Naive thymus-derived CD4-positive, alpha-beta T cell (primary cell): Measurements from ENCODE around the gene SLC44A5. TPM values are rescaled to one million over a fixed set of nuclear protein-coding genes. Genes with fewer than 3 reads are reported as not detected.

Source experiments
- ATAC-seq: fragments of 150-1000 bp; cut with Tn5 transposase; 2 replicates; pipeline ENCODE4 v1.10.0; 2021; ENCODE audit warnings: mild to moderate bottlenecking, moderate library complexity
- CTCF ChIA-PET: fragments of 350-600 bp; sonication (Branson Sonifier 250); formaldehyde crosslinking; loops from one replicate; lab custom pipeline; 2021; ENCODE audit warnings: antibody characterized with exemption; lab: Charles Lee
- POLR2A ChIA-PET: fragments of 350-600 bp; sonication (Branson Sonifier 250); formaldehyde crosslinking; loops from one replicate; lab custom pipeline; 2021; ENCODE audit warnings: antibody characterized with exemption, inconsistent platforms; lab: Charles Lee
- DNase-seq, 9 donors: peaks; one replicate each; pipeline versions ENCODE4 v3.0.0 to v3.0.0-alpha.2; 2020 to 2022; ENCODE audit warnings: mixed read lengths in 1 of 9
- H3K27ac ChIP-seq: one replicate; pipeline ENCODE4 v1.7.0; 2013; ENCODE audit warnings: mild to moderate bottlenecking, low read depth, low read length, moderate library complexity
- H3K27me3 ChIP-seq, 2 donors: one replicate each; pipeline ENCODE4 v1.7.0; 2013; ENCODE audit warnings: low read length in 2 of 2, mild to moderate bottlenecking in 2 of 2, moderate library complexity in 2 of 2; ENCODE audit not compliant: control insufficient read depth in 2 of 2, insufficient read depth in 2 of 2
- H3K36me3 ChIP-seq, 3 experiments: 1 replicate in 2 of 3; 2 replicates in 1 of 3; pipeline ENCODE4 v1.7.0; 2013; ENCODE audit warnings: low read length in 3 of 3, mild to moderate bottlenecking in 3 of 3, moderate library complexity in 1 of 3; ENCODE audit not compliant: insufficient read depth in 3 of 3, control insufficient read depth in 2 of 3
- H3K4me1 ChIP-seq, 2 donors: one replicate each; pipeline ENCODE4 v1.7.0; 2013; ENCODE audit warnings: low read length in 2 of 2, mild to moderate bottlenecking in 2 of 2, moderate library complexity in 1 of 2; ENCODE audit not compliant: control insufficient read depth in 2 of 2, insufficient read depth in 2 of 2
- H3K4me3 ChIP-seq: 2 replicates; pipeline ENCODE4 v1.7.0; 2013; ENCODE audit warnings: mild to moderate bottlenecking, low read length
- H3K9me3 ChIP-seq, 3 experiments: 1 replicate in 2 of 3; 2 replicates in 1 of 3; pipeline ENCODE4 v1.7.0; 2013; ENCODE audit warnings: low read length in 3 of 3; ENCODE audit not compliant: control insufficient read depth in 2 of 3
- H3K27ac Mint-ChIP-seq, 9 donors: one replicate each; pipeline ENCODE4 v1.8.0; 2020 to 2022; ENCODE audit warnings: mixed read lengths in 9 of 9, mild to moderate bottlenecking in 8 of 9, moderate library complexity in 5 of 9, inconsistent platforms in 2 of 9
- H3K27me3 Mint-ChIP-seq, 5 donors: one replicate each; pipeline ENCODE4 v1.8.0; 2021 to 2022; ENCODE audit warnings: mixed read lengths in 5 of 5, mild to moderate bottlenecking in 1 of 5
- H3K36me3 Mint-ChIP-seq, 5 donors: one replicate each; pipeline ENCODE4 v1.8.0; 2020 to 2022; ENCODE audit warnings: mixed read lengths in 5 of 5, mild to moderate bottlenecking in 3 of 5, inconsistent platforms in 1 of 5
- H3K4me1 Mint-ChIP-seq, 7 donors: one replicate each; pipeline ENCODE4 v1.8.0; 2020 to 2022; ENCODE audit warnings: mixed read lengths in 7 of 7, mild to moderate bottlenecking in 3 of 7, inconsistent platforms in 1 of 7
- H3K4me3 Mint-ChIP-seq, 10 donors: one replicate each; pipeline ENCODE4 v1.8.0; 2020 to 2022; ENCODE audit warnings: mild to moderate bottlenecking in 10 of 10, mixed read lengths in 10 of 10, moderate library complexity in 6 of 10, inconsistent platforms in 2 of 10
- H3K9me3 Mint-ChIP-seq, 11 donors: one replicate each; pipeline ENCODE4 v1.8.0; 2020 to 2022; ENCODE audit warnings: mixed read lengths in 11 of 11, mild to moderate bottlenecking in 4 of 11, inconsistent platforms in 1 of 11, moderate library complexity in 1 of 11
- intact Hi-C, 2 donors: fragments of 100-400 bp; cut with micrococcal nuclease; formaldehyde crosslinking; loops; one replicate each; pipeline ENCODE4 v1.15.1; 2023
- polyA plus RNA-seq, 2 donors: library from polyadenylated mRNA; unstranded; fragments of 300-500 nt; fragmentation: Illumina TruSeq; gene quantifications; one replicate each; pipeline ENCODE4 v1.2.3, GENCODE V29; 2021
- total RNA-seq, 6 experiments: library from RNA in 5 of 6; stranded (reverse) in 5 of 6; gene quantifications; 1 replicate in 5 of 6; 2 replicates in 1 of 6; pipeline ENCODE4 v1.2.3 and lab custom pipeline; 2021 to 2026

SLC44A5 gene
- total and polyA plus RNA-seq, 7 experiments from 2014 or later, result 0.92 to 6.0 (median 3.0) TPM; not detected in 3

- H3K4me1 ChIP-seq, result no peaks in the 10 kb centered on the region
- intact Hi-C loops, result no loop called here
- no peaks in the 10 kb centered on the region for H3K27me3 ChIP-seq
- ATAC-seq, result no peak
- CTCF ChIA-PET, result no interaction called here
- H3K27ac Mint-ChIP-seq, result no peak overlapping the region
- no peak overlapping the region for H3K4me3 ChIP-seq
- peaks cover 0 to 4% (median 0%) of the 10 kb centered on the region in 11 donors for H3K9me3 Mint-ChIP-seq
- H3K9me3 ChIP-seq, result no peaks in the 10 kb centered on the region
- no peak for DNase-seq
- no peaks in the 10 kb centered on the region for H3K4me1 Mint-ChIP-seq
- H3K36me3 Mint-ChIP-seq, result no peaks in the 10 kb centered on the region
- POLR2A ChIA-PET, result no interaction called here
- no peak overlapping the region for H3K4me3 Mint-ChIP-seq
- H3K27ac ChIP-seq, result no peak overlapping the region
- H3K36me3 ChIP-seq, result no peaks in the 10 kb centered on the region
- H3K27me3 Mint-ChIP-seq, result no peaks in the 10 kb centered on the region
These were observed 282.2 kb downstream of the SLC44A5 start for GRCh38 chr1:75328691-75329090.

- ATAC-seq (no peak), DNase-seq (no peak)
- H3K9me3 ChIP-seq, result no peaks in the 10 kb centered on the region
- Mint-ChIP-seq H3K27ac (no peak overlapping the region), H3K4me1 (no peaks in the 10 kb centered on the region), H3K36me3 (no peaks in the 10 kb centered on the region), H3K27me3 (no peaks in the 10 kb centered on the region), H3K4me3 (no peak overlapping the region), H3K9me3 (peaks cover 0 to 6% (median 3%) of the 10 kb centered on the region in 11 donors)
- H3K4me1 ChIP-seq, result no peaks in the 10 kb centered on the region
- H3K4me3 ChIP-seq, result no peak overlapping the region
- no peaks in the 10 kb centered on the region for H3K27me3 ChIP-seq
- POLR2A ChIA-PET, result no interaction called here
- H3K27ac ChIP-seq, result no peak overlapping the region
- CTCF ChIA-PET, result no interaction called here
- intact Hi-C loops, result no loop called here
- H3K36me3 ChIP-seq, result no peaks in the 10 kb centered on the region
These were observed 283.5 kb downstream of the SLC44A5 start for GRCh38 chr1:75327395-75327794.

DNA sequence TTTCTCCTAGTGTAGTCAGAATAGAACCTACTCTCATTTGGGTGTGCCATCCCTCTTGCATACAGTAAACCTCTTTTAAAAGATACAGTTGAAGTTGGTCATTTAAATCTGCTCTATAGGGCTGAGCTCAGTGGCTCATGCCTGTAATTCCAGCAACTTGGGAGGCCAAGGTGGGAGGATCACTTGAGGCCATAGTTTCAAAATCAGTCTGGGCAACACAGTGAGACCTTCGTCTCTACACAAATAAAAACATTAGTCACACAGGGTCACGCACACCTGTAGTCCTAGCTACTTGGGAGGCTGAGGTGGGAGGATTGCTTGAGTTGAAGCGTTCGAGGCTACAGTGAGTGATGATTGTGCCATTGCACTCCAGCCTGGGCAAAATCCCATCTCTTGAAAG is 292.9 kb downstream of the SLC44A5 start:
- ATAC-seq, result no peak
- Mint-ChIP-seq H3K9me3 (peaks cover 0 to 5% (median 3%) of the 10 kb centered on the region in 11 donors), H3K4me3 (no peak overlapping the region), H3K27ac (no peak overlapping the region), H3K27me3 (no peaks in the 10 kb centered on the region), H3K4me1 (no peaks in the 10 kb centered on the region), H3K36me3 (no peaks in the 10 kb centered on the region)
- POLR2A ChIA-PET, result no interaction called here
- intact Hi-C loops, result no loop called here
- CTCF ChIA-PET, result no interaction called here
- Histone ChIP-seq H3K36me3 (no peaks in the 10 kb centered on the region), H3K27me3 (no peaks in the 10 kb centered on the region), H3K4me1 (no peaks in the 10 kb centered on the region), H3K4me3 (no peak overlapping the region), H3K27ac (no peak overlapping the region), H3K9me3 (no peaks in the 10 kb centered on the region)
- DNase-seq, result no peak

GRCh38 chr1:75316230-75316629 is 294.7 kb downstream of the SLC44A5 start:
- Mint-ChIP-seq H3K4me1 (no peaks in the 10 kb centered on the region), H3K9me3 (peaks cover 0 to 2% (median 0%) of the 10 kb centered on the region in 11 donors), H3K36me3 (no peaks in the 10 kb centered on the region), H3K27me3 (peaks cover 0 to 4% (median 0%) of the 10 kb centered on the region in 5 donors), H3K27ac (no peak overlapping the region), H3K4me3 (no peak overlapping the region)
- Histone ChIP-seq H3K4me1 (no peaks in the 10 kb centered on the region), H3K27me3 (no peaks in the 10 kb centered on the region), H3K4me3 (no peak overlapping the region), H3K9me3 (no peaks in the 10 kb centered on the region), H3K36me3 (no peaks in the 10 kb centered on the region), H3K27ac (no peak overlapping the region)
- no peak for DNase-seq
- intact Hi-C loops, result no loop called here
- ATAC-seq, result no peak
- ChIA-PET CTCF (no interaction called here), POLR2A (no interaction called here)

DNA sequence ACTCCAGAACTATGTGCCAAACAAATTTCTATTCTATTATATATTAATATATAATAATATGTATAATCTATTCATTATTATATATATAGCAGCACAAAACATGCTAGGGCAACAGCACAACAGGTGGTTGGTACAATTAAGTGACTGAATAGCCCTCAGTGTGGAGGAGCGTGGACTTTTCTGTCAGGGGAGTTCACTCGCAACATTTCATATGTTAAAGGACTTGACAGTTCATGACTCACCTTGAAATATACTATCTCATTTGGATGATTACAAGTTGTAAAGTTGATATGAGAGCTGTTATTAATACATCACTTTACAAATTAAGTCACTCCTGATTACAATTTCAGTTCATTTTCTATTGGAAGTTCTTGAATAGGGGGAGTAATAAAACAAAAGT is 298.3 kb downstream of the SLC44A5 start:
- Mint-ChIP-seq H3K9me3 (peaks cover 0 to 1% (median 0%) of the 10 kb centered on the region in 11 donors), H3K4me3 (no peak overlapping the region), H3K4me1 (no peaks in the 10 kb centered on the region), H3K36me3 (no peaks in the 10 kb centered on the region), H3K27me3 (peaks cover 0 to 4% (median 0%) of the 10 kb centered on the region in 5 donors), H3K27ac (no peak overlapping the region)
- no peaks in the 10 kb centered on the region for H3K9me3 ChIP-seq
- ChIA-PET CTCF (no interaction called here), POLR2A (no interaction called here)
- H3K4me1 ChIP-seq, result no peaks in the 10 kb centered on the region
- no peak for ATAC-seq
- H3K4me3 ChIP-seq, result no peak overlapping the region
- intact Hi-C loops, result no loop called here
- H3K27ac ChIP-seq, result no peak overlapping the region
- no peak for DNase-seq
- H3K27me3 ChIP-seq, result no peaks in the 10 kb centered on the region
- H3K36me3 ChIP-seq, result no peaks in the 10 kb centered on the region

DNA sequence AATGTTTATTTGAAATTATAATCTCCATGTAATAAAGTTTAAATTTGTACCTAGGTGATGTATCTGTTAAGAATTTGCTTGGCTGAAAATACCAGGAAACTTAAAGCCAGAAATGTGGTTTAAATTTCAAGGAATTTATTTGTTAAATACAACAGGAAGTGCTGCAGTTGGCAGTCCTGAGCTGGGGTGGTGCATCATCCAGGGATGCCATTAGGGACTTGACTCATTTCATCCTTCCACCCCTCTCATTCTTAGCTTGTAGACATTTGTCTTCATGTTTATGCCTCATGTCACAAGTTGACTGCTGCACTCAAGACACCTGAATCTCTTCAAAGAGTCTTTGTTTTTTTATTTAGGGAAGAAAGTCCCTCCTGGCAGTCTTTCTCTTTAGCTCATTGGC is 300.8 kb downstream of the SLC44A5 start:
- ATAC-seq (no peak), DNase-seq (no peak)
- Histone ChIP-seq H3K4me1 (no peaks in the 10 kb centered on the region), H3K4me3 (no peak overlapping the region), H3K27ac (no peak overlapping the region), H3K36me3 (no peaks in the 10 kb centered on the region), H3K9me3 (no peaks in the 10 kb centered on the region), H3K27me3 (no peaks in the 10 kb centered on the region)
- no peak overlapping the region for H3K4me3 Mint-ChIP-seq
- H3K27me3 Mint-ChIP-seq, result peaks cover 0 to 4% (median 0%) of the 10 kb centered on the region in 5 donors
- H3K9me3 Mint-ChIP-seq, result peaks cover 0 to 6% (median 0%) of the 10 kb centered on the region in 11 donors
- ChIA-PET POLR2A (no interaction called here), CTCF (no interaction called here)
- no peak overlapping the region for H3K27ac Mint-ChIP-seq
- intact Hi-C loops, result no loop called here
- no peaks in the 10 kb centered on the region for H3K36me3 Mint-ChIP-seq
- H3K4me1 Mint-ChIP-seq, result no peaks in the 10 kb centered on the region

DNA sequence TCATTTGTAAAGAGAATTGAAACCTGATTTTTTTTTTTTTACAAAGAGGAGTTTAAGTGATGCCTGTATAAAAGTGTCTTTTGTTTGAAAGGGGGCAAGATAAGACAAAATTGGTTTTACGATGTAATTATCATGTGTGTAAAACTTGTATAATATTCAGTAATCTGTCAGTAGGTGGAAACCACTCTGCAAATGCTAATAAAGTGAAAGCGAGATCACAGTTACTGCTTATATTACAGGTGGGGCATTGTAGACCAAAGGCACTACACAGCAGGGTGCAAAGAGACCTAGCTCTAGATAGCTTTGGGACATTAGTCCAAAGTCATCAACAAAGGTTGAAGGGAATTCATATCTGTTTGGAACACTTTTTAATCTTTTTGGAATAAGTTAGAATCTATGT is 302.5 kb downstream of the SLC44A5 start:
- H3K27me3 Mint-ChIP-seq, result peaks cover 0 to 4% (median 0%) of the 10 kb centered on the region in 5 donors
- ChIA-PET POLR2A (no interaction called here), CTCF (no interaction called here)
- no peaks in the 10 kb centered on the region for H3K4me1 Mint-ChIP-seq
- no peaks in the 10 kb centered on the region for H3K27me3 ChIP-seq
- H3K4me1 ChIP-seq, result no peaks in the 10 kb centered on the region
- H3K27ac Mint-ChIP-seq, result no peak overlapping the region
- DNase-seq (no peak), ATAC-seq (no peak)
- no peak overlapping the region for H3K27ac ChIP-seq
- no peaks in the 10 kb centered on the region for H3K36me3 Mint-ChIP-seq
- H3K36me3 ChIP-seq, result no peaks in the 10 kb centered on the region
- no peaks in the 10 kb centered on the region for H3K9me3 ChIP-seq
- intact Hi-C loops, result no loop called here
- peaks cover 0 to 6% (median 0%) of the 10 kb centered on the region in 11 donors for H3K9me3 Mint-ChIP-seq
- H3K4me3 ChIP-seq, result no peak overlapping the region
- no peak overlapping the region for H3K4me3 Mint-ChIP-seq
